HG02678 (cell line): ENCODE measurements around the gene ETV6.
"Not testable (repeated sequence)": the region's sequence is repeated elsewhere in the genome, so short reads cannot be mapped to it uniquely, and the experiment has no call there.

Experiments used
- ATAC-seq: cut with Tn5 transposase; IDR thresholded peaks from one replicate; pipeline ENCODE4 v1.9.1; 2021; ENCODE audit warnings: mild to moderate bottlenecking, moderate library complexity; ENCODE audit not compliant: unreplicated experiment

Gene ETV6

GRCh38 chr12:11666131-11667050 lies 16.9 kb downstream of the ETV6 start:
- no peak for ATAC-seq

DNA sequence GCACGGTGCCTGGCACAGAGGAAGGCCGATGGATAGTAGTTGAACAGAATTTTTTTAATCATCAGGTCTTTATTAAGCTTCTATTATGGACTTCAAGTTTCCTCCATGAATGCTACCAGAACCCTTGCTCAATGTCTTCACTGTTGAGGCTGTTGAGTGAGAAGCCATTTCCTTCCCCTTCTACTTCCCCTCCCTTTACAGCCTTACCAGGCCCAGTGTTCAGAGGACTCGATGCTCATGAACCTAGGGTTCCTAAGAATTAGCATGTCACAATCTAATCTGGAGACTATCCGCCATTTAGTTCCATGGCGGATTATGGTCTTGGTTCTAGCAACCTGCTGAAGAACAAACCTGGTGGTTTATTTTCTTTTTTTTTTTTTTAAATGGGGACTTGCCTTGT lies 17.7 kb downstream of the ETV6 start:
- no peak for ATAC-seq

DNA sequence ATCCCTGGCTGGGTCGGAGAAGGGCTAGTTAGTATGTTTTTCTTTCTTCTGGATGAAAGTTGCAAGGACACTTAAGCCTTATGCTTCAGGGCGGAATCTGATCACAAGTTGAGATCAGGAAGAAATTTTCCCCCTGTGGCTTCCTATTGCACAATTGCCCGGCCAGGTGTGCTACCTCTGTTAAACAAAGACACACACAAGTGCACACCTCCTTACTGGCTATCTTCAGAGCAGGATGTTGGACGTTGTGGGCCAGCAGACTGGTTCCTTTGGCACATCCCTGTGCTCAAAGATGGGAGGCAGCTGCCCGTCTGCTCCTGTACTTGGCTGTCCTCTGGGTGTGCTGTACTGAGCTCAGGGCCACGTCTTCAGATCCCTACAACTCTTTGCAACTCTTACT lies 19.1 kb downstream of the ETV6 start:
- ATAC-seq = no peak

GRCh38 chr12:11669348-11669747 lies 19.9 kb downstream of the ETV6 start:
- ATAC-seq = no peak

GRCh38 chr12:11672256-11673191 lies 23.1 kb downstream of the ETV6 start:
- ATAC-seq = no peak

DNA sequence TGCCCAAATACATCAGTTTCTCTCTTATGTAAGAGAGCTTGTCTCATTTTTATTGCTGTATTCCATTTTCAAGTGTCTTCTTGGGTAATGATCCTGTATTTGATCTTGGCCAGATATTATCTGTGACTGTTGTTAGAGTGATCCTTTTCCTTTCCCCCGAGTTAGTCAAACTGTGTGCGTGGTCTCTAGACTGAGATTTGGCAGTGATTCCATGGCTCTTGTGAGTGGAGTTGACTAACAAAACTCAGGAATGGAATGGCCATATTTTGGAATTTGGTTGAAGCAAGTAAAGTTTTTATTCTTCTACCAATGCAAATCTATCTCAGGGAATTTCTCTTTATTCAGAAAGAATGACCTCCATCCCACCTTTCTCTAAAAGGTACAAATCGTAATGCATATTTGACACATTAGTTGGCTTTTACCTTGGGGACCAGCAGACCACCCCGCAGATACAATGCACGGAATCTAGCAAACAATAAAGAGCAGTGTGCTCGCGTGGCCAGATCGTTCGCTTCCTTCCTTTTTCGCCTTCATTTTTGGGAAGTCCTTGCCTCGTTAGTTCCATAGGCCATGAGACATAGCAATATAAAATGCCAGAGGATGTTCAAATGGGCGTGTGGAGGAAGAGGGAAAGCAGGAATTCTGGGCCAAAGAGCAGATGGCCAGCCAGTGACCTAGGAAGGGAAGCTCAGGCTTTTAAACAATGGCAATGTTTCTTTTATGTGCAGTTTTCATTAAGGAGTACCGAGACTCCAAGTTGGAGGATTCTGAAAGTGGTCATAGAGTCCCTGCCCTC lies 24.4 kb downstream of the ETV6 start:
- no peak for ATAC-seq

- ATAC-seq = no peak
These were observed 25.5 kb downstream of the ETV6 start for GRCh38 chr12:11674894-11675390.

- no peak for ATAC-seq
These were observed 26.6 kb downstream of the ETV6 start for GRCh38 chr12:11676052-11676451.

GRCh38 chr12:11677093-11677492 lies 27.6 kb downstream of the ETV6 start:
- no peak for ATAC-seq

- ATAC-seq = no peak
These were observed 28.3 kb downstream of the ETV6 start for GRCh38 chr12:11677752-11678151.

GRCh38 chr12:11678781-11679180 lies 29.3 kb downstream of the ETV6 start:
- no peak for ATAC-seq

- no peak for ATAC-seq
These were observed 31.7 kb downstream of the ETV6 start for GRCh38 chr12:11681207-11681606.

- not testable (repeated sequence) for ATAC-seq
These were observed 32.2 kb downstream of the ETV6 start for GRCh38 chr12:11681695-11682094.

- ATAC-seq = no peak
These were observed 34.9 kb downstream of the ETV6 start for GRCh38 chr12:11684393-11684792.

DNA sequence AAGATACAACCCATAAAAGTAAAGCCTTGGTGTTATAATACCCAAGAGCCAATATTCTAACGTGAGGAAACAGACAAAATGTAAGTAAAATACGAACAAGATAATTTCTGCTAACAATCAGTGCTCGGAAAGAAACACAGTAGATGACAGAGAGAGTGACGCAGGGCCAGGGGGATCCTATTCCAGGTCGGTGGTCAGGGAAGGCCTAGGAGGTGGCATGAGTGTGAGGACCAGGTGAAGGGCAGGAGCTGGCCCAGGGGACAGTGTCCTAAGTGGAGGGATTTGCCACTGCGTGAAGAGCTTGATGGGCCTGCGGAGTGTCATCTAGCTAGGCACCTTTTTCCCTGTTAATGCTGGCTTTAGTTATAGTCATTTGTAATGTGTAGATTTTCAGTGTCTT lies 35.3 kb downstream of the ETV6 start:
- ATAC-seq = no peak

DNA sequence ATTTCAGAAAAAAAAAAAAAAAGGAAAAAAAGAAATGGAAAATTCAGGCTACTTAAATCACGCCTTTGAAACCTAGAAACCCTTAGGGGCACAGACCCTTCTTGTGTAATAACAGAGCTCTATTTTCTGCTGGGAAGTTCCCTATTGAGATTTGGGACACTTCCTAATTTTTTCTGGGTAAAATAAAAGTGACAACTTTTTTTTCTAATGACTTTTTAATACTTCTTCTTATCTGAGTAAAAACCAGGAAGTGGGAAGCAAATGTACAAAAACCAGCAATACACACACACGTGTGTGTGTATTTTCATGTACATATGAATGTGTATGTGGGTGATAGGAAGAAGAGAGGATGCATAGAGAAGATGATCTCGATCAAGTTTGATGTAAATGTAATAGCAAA lies 35.8 kb downstream of the ETV6 start:
- no peak for ATAC-seq

- no peak for ATAC-seq
These were observed 36.2 kb downstream of the ETV6 start for GRCh38 chr12:11685716-11686115.

DNA sequence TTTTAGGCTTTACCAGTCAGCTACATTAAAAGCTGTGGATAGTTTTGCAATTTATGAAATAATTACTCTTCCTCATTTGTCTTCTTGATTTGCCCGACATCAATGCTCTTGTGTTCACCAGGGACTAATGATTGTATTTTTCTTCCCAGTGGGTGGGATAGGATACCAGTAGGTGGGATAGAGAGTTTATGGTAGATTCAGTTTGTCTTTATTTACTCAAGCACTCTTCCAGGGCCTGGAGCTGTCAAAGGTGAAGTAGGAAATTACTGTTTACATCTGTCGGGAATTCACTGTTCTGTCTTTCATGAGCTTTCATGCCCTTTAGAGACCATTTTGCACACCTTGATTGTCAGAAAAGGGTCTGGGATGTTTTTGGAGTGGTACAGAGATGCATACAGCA lies 36.6 kb downstream of the ETV6 start:
- no peak for ATAC-seq

DNA sequence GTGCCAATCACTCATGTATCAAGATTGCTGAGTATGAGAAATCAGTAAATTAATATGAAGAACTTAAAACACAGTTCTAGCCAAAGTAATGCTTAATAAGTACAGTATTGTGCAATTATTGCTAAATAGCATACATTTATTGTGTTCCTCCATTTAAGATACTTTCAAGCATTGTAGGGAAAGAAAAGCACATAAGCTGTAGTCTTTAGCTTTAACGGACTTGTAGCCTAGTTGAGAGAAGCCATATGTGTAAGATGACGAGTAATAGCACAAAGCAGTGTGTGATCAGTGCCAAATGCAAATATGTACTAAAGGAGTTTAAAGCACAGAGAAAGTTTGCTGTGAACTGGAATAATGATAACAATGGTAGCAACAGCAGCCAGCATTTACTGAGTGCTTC lies 38.1 kb downstream of the ETV6 start:
- ATAC-seq = no peak

DNA sequence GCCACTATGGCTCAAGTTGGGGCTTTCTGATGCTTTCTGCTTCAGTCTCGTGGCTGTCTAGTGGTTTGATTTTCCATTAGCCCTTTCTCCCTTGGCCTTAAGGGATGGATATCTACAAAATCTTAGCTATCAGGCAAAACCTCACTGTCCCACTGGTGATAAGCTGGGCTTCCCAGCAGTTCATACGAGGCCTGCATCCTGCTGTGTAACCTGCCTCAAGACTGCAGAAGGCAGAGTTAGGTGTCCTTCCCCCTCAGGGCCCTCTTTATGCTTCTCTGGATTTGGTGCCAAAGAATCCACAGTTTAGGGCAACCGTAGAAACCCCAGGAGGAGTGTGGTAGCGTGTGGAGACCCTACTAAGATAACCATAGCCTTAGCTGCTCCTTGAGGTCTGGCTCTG lies 38.9 kb downstream of the ETV6 start:
- no peak for ATAC-seq

DNA sequence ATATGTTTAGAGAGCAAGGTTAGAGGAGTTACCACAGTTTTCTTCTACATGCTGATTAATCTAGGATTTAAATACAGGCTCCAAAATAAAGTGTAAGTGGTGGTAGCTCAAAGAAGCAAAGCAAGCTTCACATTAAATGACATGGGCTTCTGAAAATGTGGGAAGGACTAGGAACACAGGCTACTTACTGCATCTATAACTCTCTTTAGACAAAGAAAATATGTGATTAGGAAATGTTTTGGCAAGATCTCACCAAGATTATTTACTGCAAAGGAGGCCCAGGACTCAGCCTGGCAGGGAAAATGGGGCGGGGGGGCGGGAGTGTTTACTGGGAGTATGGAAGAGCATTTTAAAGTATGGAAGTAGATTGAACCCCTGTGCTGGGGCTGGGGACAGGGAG lies 39.4 kb downstream of the ETV6 start:
- no peak for ATAC-seq
